WTC11 (cell line): Measurements from ENCODE around the gene EPB41.

Experiments used
- ATF2 ChIP-seq: sonication (generic); formaldehyde crosslinking; IDR thresholded peaks from 2 replicates; pipeline ENCODE4 v1.8.1; 2022; ENCODE audit warnings: low read depth, missing genetic modification reagents, borderline replicate concordance
- ESRRA ChIP-seq: sonication (generic); formaldehyde crosslinking; IDR thresholded peaks from 2 replicates; pipeline ENCODE4 v1.8.1; 2022; ENCODE audit warnings: mild to moderate bottlenecking, missing genetic modification reagents, borderline replicate concordance
- FOXP1 ChIP-seq: sonication (generic); formaldehyde crosslinking; IDR thresholded peaks from 2 replicates; pipeline ENCODE4 v1.8.0; 2022; ENCODE audit warnings: missing genetic modification reagents, mild to moderate bottlenecking, moderate library complexity, borderline replicate concordance
- PRDM15 ChIP-seq: sonication (generic); formaldehyde crosslinking; IDR thresholded peaks from 2 replicates; pipeline ENCODE4 v1.8.0; 2022; ENCODE audit warnings: missing genetic modification reagents
- RELA ChIP-seq: sonication (generic); formaldehyde crosslinking; IDR thresholded peaks from 2 replicates; pipeline ENCODE4 v1.8.1; 2022; ENCODE audit warnings: missing genetic modification reagents, mild to moderate bottlenecking, borderline replicate concordance
- TEAD4 ChIP-seq: sonication (generic); formaldehyde crosslinking; IDR thresholded peaks from 2 replicates; pipeline ENCODE4 v1.8.0; 2022; ENCODE audit warnings: mild to moderate bottlenecking, missing genetic modification reagents
- TF ChIP-seq, protein P1 (sequence below): sonication (generic); formaldehyde crosslinking; IDR thresholded peaks from 2 replicates; pipeline ENCODE4 v1.8.1; 2023; ENCODE audit warnings: mild to moderate bottlenecking, missing genetic modification reagents, moderate library complexity
- TF ChIP-seq, protein P2 (sequence below): sonication (generic); formaldehyde crosslinking; IDR thresholded peaks from 2 replicates; pipeline ENCODE4 v1.8.1; 2023; ENCODE audit warnings: mild to moderate bottlenecking, missing genetic modification reagents

DNA sequence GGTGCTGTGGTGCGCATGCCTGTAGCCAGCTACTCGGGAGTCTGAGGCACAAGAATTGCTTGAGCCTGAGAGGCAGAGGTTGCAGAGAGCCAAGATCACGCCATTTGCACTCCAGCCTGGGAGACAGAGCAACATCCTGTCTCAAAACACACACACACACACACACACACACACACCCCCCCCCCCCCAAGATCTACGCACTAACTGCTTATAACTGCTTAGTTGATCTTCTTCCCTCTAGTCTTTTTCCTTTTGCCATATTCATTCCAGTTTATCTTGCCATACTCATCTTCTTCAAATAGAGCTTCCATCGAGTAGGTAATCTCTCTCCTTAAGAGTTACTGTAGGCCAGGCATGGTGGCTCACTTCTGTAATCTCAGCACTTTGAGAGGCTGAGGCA, 20.9 kb downstream of the EPB41 start:
- TF ChIP-seq, protein P1, sequence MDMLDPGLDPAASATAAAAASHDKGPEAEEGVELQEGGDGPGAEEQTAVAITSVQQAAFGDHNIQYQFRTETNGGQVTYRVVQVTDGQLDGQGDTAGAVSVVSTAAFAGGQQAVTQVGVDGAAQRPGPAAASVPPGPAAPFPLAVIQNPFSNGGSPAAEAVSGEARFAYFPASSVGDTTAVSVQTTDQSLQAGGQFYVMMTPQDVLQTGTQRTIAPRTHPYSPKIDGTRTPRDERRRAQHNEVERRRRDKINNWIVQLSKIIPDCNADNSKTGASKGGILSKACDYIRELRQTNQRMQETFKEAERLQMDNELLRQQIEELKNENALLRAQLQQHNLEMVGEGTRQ (CRISPR knock-in tag): no peak
- no peak for TF ChIP-seq RELA (CRISPR knock-in tag)
- TF ChIP-seq FOXP1 (CRISPR knock-in tag): no peak
- no peak for TF ChIP-seq ESRRA
- no peak for TF ChIP-seq PRDM15 (CRISPR knock-in tag)
- TF ChIP-seq, protein P2, sequence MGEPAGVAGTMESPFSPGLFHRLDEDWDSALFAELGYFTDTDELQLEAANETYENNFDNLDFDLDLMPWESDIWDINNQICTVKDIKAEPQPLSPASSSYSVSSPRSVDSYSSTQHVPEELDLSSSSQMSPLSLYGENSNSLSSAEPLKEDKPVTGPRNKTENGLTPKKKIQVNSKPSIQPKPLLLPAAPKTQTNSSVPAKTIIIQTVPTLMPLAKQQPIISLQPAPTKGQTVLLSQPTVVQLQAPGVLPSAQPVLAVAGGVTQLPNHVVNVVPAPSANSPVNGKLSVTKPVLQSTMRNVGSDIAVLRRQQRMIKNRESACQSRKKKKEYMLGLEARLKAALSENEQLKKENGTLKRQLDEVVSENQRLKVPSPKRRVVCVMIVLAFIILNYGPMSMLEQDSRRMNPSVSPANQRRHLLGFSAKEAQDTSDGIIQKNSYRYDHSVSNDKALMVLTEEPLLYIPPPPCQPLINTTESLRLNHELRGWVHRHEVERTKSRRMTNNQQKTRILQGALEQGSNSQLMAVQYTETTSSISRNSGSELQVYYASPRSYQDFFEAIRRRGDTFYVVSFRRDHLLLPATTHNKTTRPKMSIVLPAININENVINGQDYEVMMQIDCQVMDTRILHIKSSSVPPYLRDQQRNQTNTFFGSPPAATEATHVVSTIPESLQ: no peak
- TF ChIP-seq ATF2 (CRISPR knock-in tag): no peak
- no peak for TF ChIP-seq TEAD4
